ENCODE results near the gene RTRAF.

GRCh38 chr14:51963286-51963685, 26.1 kb upstream of the RTRAF start:
- TF ChIP-seq POLR2A (IDR thresholded peaks at IDR 0.05) (no peak), CTCF (IDR thresholded peaks at IDR 0.05) (no peak)
